LNCAP (cell line): ENCODE data around the gene LRBA.

ENCODE experiments used
- TF ChIP-seq, protein P1 (sequence below): fragments of 450-650 bp; IDR thresholded peaks from 2 replicates; pipeline ENCODE4 v1.5.1; 2017; ENCODE audit warnings: mild to moderate bottlenecking

LRBA gene

DNA sequence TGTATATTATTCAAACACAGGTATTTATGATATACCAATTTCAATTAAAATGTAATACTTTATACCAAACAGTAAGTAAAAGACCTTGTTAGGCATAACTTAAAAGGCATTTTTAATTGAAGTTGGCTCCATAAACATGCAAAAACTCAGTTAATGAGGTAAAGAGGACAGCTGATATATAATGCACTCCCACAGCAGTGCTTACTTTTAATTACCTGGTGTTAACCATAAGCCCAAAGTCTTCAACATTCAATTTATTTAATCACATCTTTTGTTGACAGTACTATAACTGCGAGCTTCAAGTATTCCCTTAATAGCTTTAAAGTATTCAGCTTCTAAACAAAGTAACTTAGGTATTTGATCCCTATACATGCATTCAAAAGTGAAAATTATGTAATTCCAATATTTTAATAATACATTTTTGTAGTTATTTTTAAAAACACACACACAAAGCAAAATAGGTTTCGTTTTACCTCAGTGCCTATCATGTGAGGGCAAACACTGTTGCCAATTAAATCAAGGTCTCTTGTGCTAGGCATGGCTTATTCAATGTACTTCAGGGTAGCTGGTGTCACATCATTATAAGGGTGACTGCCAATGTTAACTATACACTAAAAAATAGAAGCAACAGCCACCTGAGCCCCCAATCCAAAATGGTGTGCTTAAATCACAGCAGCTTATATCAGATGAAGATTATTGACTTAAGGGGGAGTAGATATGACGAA is 197.1 kb downstream of the LRBA start:
- TF ChIP-seq, protein P1, sequence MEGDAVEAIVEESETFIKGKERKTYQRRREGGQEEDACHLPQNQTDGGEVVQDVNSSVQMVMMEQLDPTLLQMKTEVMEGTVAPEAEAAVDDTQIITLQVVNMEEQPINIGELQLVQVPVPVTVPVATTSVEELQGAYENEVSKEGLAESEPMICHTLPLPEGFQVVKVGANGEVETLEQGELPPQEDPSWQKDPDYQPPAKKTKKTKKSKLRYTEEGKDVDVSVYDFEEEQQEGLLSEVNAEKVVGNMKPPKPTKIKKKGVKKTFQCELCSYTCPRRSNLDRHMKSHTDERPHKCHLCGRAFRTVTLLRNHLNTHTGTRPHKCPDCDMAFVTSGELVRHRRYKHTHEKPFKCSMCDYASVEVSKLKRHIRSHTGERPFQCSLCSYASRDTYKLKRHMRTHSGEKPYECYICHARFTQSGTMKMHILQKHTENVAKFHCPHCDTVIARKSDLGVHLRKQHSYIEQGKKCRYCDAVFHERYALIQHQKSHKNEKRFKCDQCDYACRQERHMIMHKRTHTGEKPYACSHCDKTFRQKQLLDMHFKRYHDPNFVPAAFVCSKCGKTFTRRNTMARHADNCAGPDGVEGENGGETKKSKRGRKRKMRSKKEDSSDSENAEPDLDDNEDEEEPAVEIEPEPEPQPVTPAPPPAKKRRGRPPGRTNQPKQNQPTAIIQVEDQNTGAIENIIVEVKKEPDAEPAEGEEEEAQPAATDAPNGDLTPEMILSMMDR: no peak

DNA sequence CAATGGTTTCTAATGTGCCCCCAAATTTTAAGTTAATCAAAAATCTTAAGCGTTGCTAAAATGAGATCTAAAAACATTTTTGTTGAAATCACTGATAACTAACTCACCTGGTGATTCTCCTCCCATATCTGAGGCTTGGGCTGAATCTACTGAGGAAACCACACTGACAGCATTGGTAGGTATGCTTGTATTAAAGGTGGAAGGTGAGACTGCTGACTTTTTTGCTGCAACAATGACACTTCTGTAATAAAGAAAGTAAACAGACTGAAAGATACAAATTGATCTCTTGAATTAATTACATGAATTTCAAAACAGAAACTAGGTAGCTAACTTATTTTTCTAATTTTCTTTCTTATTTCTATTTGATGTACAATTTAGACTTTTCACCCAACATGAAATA is 198.1 kb downstream of the LRBA start:
- TF ChIP-seq, protein P1: no peak

GRCh38 chr4:150816491-150816890 is 198.6 kb downstream of the LRBA start:
- TF ChIP-seq, protein P1: no peak

- TF ChIP-seq, protein P1: no peak
Observed at GRCh38 chr4:150814873-150815272, 200.2 kb downstream of the LRBA start.

GRCh38 chr4:150805183-150806025 is 209.7 kb downstream of the LRBA start:
- TF ChIP-seq, protein P1: no peak

DNA sequence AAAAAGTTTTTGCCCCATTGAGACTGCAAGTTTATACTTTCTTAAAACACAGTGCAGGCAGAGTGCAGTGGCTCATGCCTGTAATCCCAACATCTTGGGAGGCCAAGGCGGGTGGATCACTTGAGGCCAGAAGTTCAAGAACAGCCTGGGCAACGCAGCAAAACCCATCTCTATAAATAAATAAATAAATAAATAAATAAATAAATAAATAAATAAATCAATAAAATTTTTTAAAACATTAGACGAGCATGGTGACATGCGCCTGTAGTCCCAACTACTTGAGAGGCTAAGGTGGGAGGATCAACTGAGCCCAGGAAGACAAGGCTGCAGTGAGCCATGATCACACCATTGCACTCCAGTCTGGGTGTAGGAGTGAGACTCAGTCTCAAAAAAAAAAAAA is 213.3 kb downstream of the LRBA start:
- TF ChIP-seq, protein P1: no peak

- TF ChIP-seq, protein P1: no peak
Observed at GRCh38 chr4:150799207-150799606, 215.9 kb downstream of the LRBA start.
